IPS DF 4.7 (cell line): Measurements from ENCODE around the gene BRF1.

Experiments used
- DNase-seq: peaks from one replicate; pipeline ENCODE4 v3.0.0-alpha.2; 2013; ENCODE audit warnings: low spot score; ENCODE audit errors: extremely low read depth

BRF1 gene

DNA sequence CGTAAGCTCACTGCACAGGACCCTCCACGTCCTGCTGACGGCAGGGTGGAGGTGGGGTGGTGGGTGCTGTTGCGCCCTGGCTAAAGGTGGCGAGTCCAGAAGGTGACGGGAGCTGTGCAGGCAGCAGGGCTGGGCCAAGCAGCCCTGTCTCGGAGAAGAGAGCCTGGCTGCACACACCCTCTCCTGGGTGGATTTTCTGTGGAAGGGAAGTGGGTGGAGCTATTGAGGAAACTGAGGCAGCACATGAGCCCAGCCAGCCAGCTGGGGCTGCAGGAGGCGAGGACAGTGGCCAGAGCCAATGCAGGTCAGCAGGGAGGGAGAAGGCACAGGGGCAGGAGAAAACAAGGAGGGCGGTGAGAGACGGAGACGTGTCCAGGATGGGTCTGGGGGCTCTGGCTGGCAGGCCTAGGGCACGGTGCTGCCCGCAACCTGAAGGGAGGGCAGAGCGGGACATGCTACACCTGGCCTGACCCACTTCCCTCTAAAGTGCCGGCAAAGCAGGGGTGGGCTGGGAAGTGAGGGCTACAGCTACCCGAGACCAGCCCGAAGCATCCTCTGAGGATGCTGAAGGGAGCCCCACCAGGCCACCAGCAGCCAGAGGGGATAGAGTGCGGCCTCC, 32.0 kb downstream of the BRF1 start:
- DNase-seq: no peak

GRCh38 chr14:105267820-105268548, 32.8 kb downstream of the BRF1 start:
- no peak for DNase-seq

DNA sequence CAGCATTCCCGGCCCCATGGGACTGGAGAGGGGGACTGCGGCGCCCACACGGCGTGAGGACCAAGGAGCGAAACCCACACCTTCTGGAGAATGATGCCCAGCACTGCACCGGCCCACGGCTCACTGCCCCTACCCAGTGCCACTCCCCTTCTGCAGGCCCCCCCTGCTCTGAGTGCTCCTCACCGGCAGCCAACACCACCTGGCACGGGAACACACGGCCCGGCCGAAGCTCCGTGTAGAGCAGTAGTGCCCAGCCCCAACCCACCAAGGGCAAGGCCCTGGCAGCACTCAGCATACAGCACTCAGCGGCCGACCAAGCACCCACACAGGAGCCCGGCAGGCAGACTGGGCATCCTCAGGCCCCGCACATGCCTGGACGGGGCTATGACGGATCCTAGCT, 39.0 kb downstream of the BRF1 start:
- DNase-seq: no peak

- no peak for DNase-seq
Observed at GRCh38 chr14:105260959-105261358, 39.8 kb downstream of the BRF1 start.

- DNase-seq: no peak
Observed at GRCh38 chr14:105258846-105259245, 42.0 kb downstream of the BRF1 start.

GRCh38 chr14:105257464-105257863, 43.3 kb downstream of the BRF1 start:
- DNase-seq: no peak

DNA sequence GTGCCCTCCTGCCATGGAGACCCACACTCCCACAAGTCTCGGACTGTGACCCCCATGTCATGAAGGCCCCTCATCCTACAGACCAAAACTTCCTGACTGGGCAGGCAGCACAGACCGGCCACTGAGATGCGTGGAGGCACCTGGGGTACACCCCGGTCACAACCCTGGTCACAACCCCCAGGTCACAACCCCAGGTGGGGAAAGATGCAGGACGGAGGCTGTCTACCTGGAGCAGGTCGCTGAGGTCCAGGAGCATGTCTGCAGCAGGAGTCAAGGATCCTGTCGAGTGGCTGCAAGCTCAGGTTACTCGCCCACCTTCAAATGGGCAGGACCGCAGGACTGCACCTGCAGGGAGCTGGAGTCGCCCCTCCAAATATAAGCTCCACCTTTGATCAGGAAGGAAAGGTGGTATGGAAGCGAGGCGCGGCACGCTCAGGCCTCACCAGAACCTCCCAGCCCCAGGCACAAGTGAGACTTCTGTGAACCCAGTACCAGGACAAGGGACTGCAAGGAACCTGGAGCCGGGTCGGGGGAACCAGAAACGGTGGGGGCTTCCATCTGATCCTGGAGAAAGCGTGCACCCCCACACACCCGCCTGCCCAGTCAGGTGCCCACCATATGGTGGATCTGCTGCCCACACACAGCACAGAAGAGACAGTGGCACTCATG, 44.4 kb downstream of the BRF1 start:
- no peak for DNase-seq

- DNase-seq: no peak
Observed at GRCh38 chr14:105255021-105255507, 45.7 kb downstream of the BRF1 start.

GRCh38 chr14:105253329-105253682, 47.5 kb downstream of the BRF1 start:
- no peak for DNase-seq

DNA sequence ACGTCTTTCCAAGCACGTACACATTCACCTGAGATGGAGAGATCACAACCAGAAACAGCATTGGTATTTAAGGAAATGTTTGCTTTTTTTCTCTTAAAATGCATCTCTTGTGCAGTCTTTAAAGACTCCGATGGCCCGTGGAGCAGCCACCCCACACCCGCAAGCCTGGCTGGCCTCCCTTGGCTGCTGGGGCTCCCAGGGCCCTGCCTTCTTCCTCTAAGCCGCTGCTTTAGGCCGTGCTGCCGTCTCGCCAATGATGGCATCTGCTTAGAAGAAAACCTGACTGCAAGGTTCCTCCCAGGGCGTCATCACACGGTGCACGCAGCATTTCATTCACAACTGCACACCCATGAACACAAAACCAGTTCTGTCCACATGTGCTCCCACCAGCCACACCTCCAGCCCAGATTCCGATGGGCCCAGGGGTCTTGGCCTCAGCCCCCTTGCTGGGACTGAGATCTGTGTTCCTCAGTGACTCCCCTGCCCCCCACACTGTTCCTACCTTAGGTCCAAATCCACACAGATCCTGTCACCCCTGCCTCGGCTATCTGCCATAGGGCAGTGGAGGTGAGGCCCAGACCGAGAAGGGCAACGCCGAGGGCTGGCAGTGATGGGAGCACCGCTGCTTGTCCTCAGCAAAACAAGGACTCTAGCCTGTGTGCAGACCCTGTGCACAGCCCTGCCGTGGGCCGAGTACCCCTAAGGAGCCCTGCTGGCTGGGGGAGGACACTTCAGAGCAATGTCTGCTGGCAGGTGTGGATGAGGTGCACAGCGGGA, 48.1 kb downstream of the BRF1 start:
- DNase-seq: no peak

DNA sequence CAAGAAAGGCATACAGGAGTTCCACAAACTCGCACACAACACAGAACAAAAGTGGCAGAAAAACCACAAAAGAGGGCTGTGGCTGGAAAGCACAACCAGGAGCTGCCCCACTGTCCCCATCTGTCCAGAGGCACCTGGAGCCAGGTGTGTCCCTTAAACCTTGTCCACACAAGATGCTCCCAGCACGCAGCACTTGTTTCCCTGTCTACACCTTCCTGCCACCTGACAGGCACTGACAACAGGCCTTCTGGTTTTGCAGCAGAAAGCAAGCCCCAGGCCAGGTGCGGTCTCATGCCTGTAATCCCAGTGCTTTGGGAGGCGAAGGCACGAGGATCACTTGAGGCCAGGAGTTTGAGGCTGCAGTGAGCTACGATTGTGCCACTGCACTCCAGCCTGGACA, 48.9 kb downstream of the BRF1 start:
- no peak for DNase-seq

DNA sequence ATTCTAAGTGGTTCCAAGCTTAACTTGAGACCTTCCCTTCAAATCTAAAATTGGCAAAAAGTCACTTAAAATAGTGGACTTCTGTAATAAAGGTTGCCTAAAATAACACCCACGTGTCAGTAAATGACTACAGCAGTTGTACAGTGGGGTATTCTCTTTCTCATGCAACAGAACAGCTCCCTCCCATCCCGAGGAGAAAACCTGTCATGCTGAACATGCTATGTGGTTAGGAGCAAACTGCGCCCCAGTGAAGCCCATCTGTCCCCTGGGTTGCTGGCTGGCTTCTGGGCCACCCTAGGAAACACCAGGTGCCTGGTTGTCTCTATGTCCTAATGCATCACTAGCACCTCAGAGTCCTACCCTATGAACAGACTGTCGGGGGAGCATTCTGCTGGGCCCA, 49.8 kb downstream of the BRF1 start:
- no peak for DNase-seq

- no peak for DNase-seq
Observed at GRCh38 chr14:105250008-105250366, 50.8 kb downstream of the BRF1 start.

GRCh38 chr14:105249182-105250007, 51.4 kb downstream of the BRF1 start:
- DNase-seq: no peak

GRCh38 chr14:105248368-105249181, 52.2 kb downstream of the BRF1 start, which contains the start of gene BTBD6:
Gene BTBD6, plus strand, starts transcription at chr14:105248533. Its CDS starts 179 bp downstream, at chr14:105248712.
- DNase-seq: peak; percentile 19

DNA sequence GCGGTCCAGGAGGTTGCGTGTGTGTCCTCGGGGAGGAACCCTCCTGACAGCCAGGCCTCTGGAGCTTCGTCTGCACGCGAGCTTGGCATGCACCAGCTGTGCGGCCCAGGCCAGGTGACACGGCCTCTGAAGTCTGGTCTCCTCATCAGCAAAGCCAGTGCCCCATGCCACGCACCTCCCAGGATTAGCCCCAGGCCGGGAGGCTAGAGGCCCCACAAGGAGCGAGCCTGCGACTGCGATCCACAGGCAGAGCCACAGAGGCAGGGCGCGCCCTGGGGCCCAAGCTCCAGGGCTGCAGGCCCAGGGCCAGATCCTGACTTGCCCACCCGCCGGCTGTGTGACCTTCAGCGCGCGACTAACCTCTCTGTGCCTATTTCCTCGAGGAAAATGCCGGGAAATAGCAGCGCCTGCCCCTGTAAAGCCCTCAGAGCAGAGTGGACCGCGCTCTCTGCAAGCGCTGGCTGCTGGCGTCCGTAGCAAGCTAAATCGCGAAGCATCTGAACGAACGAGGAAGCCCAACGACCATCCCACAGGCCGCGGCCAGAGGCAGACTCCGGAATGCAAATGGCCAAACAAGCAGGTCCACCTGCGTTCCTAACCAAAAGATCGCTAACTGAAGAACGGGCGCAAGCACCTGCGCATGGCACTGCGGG, 53.0 kb downstream of the BRF1 start:
- no peak for DNase-seq

- no peak for DNase-seq
Observed at GRCh38 chr14:105247026-105247425, 53.8 kb downstream of the BRF1 start.

DNA sequence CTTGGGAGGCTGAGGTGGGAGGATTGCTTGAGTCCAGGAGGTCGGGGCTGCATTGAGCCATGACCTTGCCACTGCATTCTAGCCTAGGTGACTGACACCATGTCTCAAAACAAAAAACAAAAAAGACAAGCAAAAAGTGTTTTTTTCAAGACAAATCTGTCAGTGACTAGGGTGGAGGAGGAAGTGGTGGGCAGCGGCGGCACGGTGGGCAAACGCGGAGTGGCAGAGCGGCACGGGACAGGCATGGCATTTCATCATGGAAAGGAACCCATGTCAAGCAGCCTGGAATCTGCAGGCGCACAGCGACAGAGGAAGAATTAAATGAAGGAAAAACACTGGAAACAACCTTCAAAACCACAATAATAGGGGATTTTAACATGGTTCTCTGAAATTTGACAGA, 56.5 kb downstream of the BRF1 start:
- DNase-seq: no peak

DNA sequence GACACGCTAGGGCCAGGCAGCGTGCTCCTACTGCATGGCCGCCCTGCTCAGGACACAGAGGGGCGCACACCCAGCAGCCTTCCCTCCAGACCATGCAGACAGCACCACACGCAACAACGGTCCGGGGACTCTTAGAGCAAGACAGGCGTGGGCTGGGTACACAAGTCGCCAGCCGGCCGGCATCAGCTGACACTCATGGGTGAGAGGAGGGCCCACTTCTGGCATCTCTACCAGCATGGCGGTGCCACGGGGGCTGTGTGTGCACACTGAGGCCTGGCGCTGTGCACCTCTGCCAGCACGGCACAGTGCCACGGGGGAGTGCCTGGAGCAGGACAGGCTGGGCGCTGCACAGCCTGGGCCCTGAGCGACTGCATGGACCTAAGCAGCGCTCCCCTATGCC, 59.2 kb downstream of the BRF1 start:
- no peak for DNase-seq
